Endothelial cell (in vitro differentiated cells): ENCODE measurements around the gene ING5. TPM values are rescaled to one million over a fixed set of nuclear protein-coding genes. Genes with fewer than 3 reads are reported as not detected.
"Not testable (repeated sequence)": the region's sequence is repeated elsewhere in the genome, so short reads cannot be mapped to it uniquely, and the experiment has no call there.

Experiments
- DNase-seq: peaks from one replicate; pipeline ENCODE4 v3.0.0; 2021; ENCODE audit warnings: low spot score
- H3K27ac Mint-ChIP-seq: one replicate; pipeline ENCODE4 v1.8.0; 2021; ENCODE audit warnings: mixed read lengths, inconsistent platforms; ENCODE audit not compliant: unreplicated experiment
- H3K27me3 Mint-ChIP-seq: one replicate; pipeline ENCODE4 v1.8.0; 2021; ENCODE audit warnings: mild to moderate bottlenecking, moderate library complexity, mixed read lengths, inconsistent platforms; ENCODE audit not compliant: unreplicated experiment
- H3K36me3 Mint-ChIP-seq: one replicate; pipeline ENCODE4 v1.8.0; 2021; ENCODE audit warnings: mild to moderate bottlenecking, low read depth, mixed read lengths, inconsistent platforms; ENCODE audit not compliant: unreplicated experiment
- H3K4me1 Mint-ChIP-seq: one replicate; pipeline ENCODE4 v1.8.0; 2021; ENCODE audit warnings: mild to moderate bottlenecking, mixed read lengths, inconsistent platforms; ENCODE audit not compliant: unreplicated experiment
- H3K4me3 Mint-ChIP-seq: one replicate; pipeline ENCODE4 v1.8.0; 2021; ENCODE audit warnings: mild to moderate bottlenecking, mixed read lengths, inconsistent platforms; ENCODE audit not compliant: unreplicated experiment
- H3K9me3 Mint-ChIP-seq: one replicate; pipeline ENCODE4 v1.8.0; 2021; ENCODE audit warnings: mixed read lengths, inconsistent platforms; ENCODE audit not compliant: unreplicated experiment
- CTCF ChIP-seq: fragments of 200-600 bp; sonication (generic); IDR thresholded peaks from one replicate; pipeline ENCODE4 v1.5.0; 2021; ENCODE audit warnings: antibody characterized with exemption; ENCODE audit not compliant: unreplicated experiment
- total RNA-seq: library from RNA; stranded (reverse); fragmentation: NEBNext Ultra II Directional; extraction: Animal tissue kit (Norgen Biotek cat#: 25700); gene quantifications from one replicate; pipeline ENCODE4 v1.2.1, GENCODE V29; 2021; ENCODE audit not compliant: unreplicated experiment

Gene ING5
- total RNA-seq, 1 donor from 2014 or later = 19.9 TPM

- Mint-ChIP-seq H3K4me3 (peak overlapping the region; percentile 18), H3K9me3 (no peaks in the 10 kb centered on the region), H3K27ac (peak overlapping the region; percentile 42), H3K27me3 (peaks cover 11% of the 10 kb centered on the region), H3K4me1 (peaks cover 6% of the 10 kb centered on the region), H3K36me3 (no peaks in the 10 kb centered on the region)
- no peak for DNase-seq
- no peak for TF ChIP-seq CTCF
Observed at GRCh38 chr2:241729868-241730267, 28.0 kb downstream of the ING5 start.

- Mint-ChIP-seq H3K9me3 (no peaks in the 10 kb centered on the region), H3K36me3 (no peaks in the 10 kb centered on the region), H3K4me1 (peaks cover 6% of the 10 kb centered on the region), H3K27ac (no peak overlapping the region), H3K4me3 (no peak overlapping the region), H3K27me3 (peaks cover 10% of the 10 kb centered on the region)
- no peak for TF ChIP-seq CTCF
- no peak for DNase-seq
Observed at GRCh38 chr2:241730671-241731293, 28.9 kb downstream of the ING5 start.

- peak; percentile 31 for TF ChIP-seq CTCF
- H3K4me1 Mint-ChIP-seq, H3K9me3 Mint-ChIP-seq, H3K36me3 Mint-ChIP-seq, H3K27me3 Mint-ChIP-seq, H3K27ac Mint-ChIP-seq: not testable (repeated sequence)
- DNase-seq = peak; percentile 69
- H3K4me3 Mint-ChIP-seq = peak overlapping the region; percentile 27
Observed at GRCh38 chr2:241732513-241733186, 30.8 kb downstream of the ING5 start.

DNA sequence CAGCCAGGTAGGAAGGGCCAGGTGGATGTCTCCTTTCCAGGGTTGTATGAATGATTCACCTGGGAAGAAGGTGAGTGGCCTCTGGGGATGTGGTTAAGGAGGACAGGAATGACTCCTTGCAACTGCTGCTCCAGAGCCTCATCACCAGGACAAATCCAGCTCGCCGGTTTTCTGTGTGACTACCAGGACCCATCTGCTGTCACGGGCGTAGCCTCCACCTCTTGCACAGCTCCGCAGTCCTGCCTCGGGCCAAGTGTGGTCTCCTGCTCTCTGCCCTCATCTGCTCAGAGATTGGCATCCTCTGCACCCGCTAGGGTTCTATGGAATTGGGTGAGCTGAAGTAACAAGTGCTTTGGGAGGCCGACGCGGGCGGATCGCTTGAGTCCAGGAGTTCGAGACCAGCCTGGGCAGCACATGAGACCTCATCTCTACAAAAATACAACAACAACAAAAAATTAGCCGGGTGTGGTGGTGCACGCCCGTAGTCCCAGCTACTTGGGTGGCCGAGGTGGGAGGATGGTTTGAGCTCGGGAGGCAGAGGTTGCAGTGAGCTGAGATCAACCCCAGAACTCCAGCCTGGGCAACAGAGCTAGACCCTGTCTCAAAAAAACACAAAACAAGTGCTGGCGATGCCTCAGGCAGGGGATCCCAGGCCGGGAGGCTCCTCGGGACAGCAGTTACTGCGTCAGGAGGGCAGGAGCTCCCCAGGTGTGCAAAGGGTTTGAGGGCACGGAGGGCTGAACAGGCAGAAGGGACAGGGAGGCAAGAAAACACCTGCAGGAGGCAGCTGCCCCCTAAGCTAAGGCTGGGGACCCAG is 31.8 kb downstream of the ING5 start:
- Mint-ChIP-seq H3K27me3 (peaks cover 11% of the 10 kb centered on the region), H3K36me3 (no peaks in the 10 kb centered on the region), H3K4me1 (peaks cover 8% of the 10 kb centered on the region), H3K9me3 (no peaks in the 10 kb centered on the region), H3K27ac (no peak overlapping the region), H3K4me3 (peak overlapping the region; percentile 85)
- no peak for TF ChIP-seq CTCF
- no peak for DNase-seq

- TF ChIP-seq CTCF = no peak
- no peak overlapping the region for H3K4me3 Mint-ChIP-seq
- H3K36me3 Mint-ChIP-seq = peaks cover 3% of the 10 kb centered on the region
- peaks cover 12% of the 10 kb centered on the region for H3K27me3 Mint-ChIP-seq
- peaks cover 8% of the 10 kb centered on the region for H3K4me1 Mint-ChIP-seq
- DNase-seq = no peak
- no peak overlapping the region for H3K27ac Mint-ChIP-seq
- H3K9me3 Mint-ChIP-seq = no peaks in the 10 kb centered on the region
Observed at GRCh38 chr2:241734208-241734466, 32.3 kb downstream of the ING5 start.
